Activated T-cell treated with anti-CD3 and anti-CD28 coated beads for 24 hours (primary cell): ENCODE data around the gene CCDC183.

Source experiments
- DNase-seq: peaks from one replicate; pipeline ENCODE4 v3.0.0-alpha.2; 2020; ENCODE audit warnings: low read depth

The CCDC183 gene

GRCh38 chr9:136849960-136850865 is 54.1 kb downstream of the CCDC183 start:
- DNase-seq: no peak

GRCh38 chr9:136850866-136851775 is 55.0 kb downstream of the CCDC183 start:
- DNase-seq: no peak

DNA sequence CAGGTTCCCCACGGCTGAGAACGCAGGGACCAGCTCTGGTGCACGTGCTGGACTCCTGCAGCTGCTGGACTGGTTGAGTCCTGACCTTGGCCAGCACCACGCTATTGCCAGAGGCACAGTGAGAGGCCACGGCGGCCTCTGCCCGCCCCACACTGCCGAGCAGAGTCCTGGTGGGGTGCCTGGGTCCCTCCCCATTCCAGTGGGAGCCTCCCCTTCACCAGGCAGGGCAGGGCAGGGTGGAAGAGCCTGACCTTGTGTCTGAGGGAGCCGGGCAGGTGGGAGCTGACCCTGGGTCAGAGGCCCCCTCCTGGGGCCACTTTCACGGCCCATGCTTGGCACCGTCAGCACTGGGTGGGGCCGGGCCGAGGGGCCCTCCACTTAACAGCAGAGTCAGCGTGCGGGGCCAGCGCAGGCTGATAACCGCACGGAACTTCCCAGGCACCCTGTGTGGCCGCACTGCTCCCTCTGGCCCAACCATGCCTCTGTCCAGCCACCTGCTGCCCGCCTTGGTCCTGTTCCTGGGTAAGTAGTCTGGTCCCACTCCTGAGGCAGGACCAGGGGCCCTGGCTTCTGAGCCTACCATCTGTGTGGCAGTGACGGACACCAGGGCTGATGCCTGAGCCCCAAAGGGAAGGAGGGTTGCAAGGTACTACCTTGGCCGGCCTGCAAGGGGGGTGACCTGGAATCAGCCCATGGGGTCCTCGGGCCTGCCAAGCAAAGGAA is 56.0 kb downstream of the CCDC183 start, which contains the start of gene MAMDC4:
TSS of gene MAMDC4 (plus strand) at position 406 of the 723 bp plus-strand sequence. CDS start at position 477, 71 bp downstream.
- DNase-seq: no peak

DNA sequence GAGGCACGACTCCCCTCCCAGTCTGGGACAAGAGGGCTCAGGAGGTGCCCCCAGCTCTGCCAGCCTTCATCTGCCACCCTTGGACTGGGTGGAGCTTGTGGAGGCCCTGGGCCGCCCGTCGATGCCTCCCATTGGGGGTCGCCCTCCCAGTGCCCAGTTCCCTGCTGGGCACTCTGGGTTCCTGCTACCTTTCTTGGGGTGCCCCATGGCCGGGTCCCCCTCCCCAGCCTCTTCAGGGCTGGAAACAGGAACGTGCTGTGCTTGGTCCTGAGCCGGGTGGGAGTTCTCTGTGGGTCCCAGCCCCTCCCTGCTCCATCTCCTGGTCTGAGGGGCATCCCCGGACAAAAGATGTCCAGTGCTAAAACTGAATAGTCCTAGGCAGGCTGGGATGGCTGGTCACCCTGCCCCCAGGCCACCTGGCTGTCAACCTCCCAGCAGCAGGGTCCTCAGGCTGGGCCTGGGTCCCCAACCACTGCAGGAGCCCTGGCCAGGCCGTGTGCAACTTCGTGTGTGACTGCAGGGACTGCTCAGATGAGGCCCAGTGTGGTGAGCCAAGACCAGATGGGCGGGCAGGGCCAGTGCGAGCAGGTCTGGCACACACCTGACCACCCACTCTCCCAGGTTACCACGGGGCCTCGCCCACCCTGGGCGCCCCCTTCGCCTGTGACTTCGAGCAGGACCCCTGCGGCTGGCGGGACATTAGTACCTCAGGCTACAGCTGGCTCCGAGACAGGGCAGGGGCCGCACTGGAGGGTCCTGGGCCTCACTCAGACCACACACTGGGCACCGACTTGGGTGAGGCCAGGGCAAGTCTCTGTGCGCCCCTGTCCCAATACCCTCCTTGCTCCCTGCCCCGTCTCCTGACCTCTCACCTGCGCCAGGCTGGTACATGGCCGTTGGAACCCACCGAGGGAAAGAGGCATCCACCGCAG is 56.8 kb downstream of the CCDC183 start:
- DNase-seq: no peak

GRCh38 chr9:136853596-136854112 is 57.5 kb downstream of the CCDC183 start:
- DNase-seq: no peak

DNA sequence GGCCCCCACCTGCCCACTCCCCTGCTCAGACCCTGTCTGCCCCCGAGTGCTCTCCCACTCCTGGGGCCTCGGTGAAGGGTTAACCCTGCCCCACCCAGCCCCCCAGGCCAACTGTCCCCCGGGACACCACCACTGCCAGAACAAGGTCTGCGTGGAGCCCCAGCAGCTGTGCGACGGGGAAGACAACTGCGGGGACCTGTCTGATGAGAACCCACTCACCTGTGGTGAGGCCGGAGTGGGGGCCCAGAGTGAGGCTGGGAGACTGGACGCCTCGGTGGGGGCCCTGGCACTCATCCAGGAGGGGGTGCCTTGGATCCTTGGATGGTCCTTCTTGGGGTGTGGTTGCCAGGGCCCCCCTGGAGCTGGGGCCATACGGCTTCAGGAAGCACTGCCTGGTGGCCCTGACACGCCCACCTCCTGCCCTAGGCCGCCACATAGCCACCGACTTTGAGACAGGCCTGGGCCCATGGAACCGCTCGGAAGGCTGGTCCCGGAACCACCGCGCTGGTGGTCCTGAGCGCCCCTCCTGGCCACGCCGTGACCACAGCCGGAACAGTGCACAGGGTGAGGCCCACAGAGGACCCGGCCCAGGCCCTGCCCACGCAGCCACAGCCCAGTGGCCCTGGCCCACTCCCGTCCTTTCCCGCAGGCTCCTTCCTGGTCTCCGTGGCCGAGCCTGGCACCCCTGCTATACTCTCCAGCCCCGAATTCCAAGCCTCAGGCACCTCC is 58.1 kb downstream of the CCDC183 start:
- no peak for DNase-seq

DNA sequence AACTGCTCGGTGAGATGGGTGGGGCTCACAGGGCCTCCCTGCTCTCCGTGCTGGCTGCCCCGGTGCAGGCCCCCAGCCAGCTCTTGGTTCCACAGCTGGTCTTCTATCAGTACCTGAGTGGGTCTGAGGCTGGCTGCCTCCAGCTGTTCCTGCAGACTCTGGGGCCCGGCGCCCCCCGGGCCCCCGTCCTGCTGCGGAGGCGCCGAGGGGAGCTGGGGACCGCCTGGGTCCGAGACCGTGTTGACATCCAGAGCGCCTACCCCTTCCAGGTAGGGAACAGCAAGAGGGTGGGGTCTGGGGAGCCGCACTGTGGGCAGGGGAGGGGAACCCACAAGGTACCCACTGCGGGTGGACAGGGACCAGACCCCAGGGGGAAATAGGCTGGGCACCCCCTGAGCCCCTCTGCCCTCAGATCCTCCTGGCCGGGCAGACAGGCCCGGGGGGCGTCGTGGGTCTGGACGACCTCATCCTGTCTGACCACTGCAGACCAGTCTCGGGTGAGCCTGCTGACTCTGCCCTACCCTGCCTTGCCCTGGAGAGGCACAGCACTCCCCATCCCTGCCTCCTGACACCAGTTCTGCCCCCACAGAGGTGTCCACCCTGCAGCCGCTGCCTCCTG is 58.8 kb downstream of the CCDC183 start:
- DNase-seq: no peak

DNA sequence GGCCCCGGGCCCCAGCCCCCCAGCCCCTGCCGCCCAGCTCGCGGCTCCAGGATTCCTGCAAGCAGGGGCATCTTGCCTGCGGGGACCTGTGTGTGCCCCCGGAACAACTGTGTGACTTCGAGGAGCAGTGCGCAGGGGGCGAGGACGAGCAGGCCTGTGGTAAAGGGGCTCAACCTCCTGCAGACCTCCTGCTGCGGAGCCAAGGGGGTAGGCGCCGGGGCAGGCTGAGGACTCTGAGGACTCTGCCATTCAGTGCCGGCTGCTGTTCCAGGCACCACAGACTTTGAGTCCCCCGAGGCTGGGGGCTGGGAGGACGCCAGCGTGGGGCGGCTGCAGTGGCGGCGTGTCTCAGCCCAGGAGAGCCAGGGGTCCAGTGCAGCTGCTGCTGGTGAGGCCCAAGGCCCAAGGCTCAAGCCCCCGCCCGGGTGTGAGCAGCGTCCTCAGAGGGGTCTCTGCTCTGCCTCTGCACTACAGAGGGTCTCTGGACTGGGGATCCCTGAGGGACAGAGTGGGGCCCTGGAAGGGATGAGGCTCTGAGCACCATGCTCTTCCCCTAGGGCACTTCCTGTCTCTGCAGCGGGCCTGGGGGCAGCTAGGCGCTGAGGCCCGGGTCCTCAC is 59.4 kb downstream of the CCDC183 start:
- no peak for DNase-seq

DNA sequence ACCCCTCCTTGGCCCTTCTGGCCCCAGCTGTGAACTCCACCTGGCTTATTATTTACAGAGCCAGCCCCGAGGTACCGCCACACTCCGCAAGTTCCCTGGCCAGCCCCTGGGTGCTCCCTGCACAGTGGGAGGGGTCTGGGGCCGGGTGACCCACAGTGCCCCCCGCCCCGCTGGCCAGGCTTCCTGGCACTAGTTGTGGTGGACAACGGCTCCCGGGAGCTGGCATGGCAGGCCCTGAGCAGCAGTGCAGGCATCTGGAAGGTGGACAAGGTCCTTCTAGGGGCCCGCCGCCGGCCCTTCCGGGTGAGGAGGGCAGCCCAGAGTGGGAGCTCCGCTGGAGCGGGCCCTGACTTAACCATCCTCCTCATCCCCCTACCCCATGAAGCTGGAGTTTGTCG is 59.9 kb downstream of the CCDC183 start:
- no peak for DNase-seq

- DNase-seq: no peak
These were observed 60.5 kb downstream of the CCDC183 start for GRCh38 chr9:136856541-136857141.

DNA sequence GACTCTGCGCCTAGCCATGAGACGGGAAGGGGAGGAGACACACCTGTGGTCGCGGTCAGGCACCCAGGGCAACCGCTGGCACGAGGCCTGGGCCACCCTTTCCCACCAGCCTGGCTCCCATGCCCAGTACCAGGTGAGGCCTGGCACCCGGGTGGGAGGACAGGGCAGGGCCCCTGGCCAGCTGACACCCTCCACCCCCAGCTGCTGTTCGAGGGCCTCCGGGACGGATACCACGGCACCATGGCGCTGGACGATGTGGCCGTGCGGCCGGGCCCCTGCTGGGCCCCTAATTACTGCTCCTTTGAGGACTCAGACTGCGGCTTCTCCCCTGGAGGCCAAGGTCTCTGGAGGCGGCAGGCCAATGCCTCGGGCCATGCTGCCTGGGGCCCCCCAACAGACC is 61.0 kb downstream of the CCDC183 start:
- DNase-seq: no peak
